Measurements from ENCODE around the gene CDCA4.

Gene CDCA4

DNA sequence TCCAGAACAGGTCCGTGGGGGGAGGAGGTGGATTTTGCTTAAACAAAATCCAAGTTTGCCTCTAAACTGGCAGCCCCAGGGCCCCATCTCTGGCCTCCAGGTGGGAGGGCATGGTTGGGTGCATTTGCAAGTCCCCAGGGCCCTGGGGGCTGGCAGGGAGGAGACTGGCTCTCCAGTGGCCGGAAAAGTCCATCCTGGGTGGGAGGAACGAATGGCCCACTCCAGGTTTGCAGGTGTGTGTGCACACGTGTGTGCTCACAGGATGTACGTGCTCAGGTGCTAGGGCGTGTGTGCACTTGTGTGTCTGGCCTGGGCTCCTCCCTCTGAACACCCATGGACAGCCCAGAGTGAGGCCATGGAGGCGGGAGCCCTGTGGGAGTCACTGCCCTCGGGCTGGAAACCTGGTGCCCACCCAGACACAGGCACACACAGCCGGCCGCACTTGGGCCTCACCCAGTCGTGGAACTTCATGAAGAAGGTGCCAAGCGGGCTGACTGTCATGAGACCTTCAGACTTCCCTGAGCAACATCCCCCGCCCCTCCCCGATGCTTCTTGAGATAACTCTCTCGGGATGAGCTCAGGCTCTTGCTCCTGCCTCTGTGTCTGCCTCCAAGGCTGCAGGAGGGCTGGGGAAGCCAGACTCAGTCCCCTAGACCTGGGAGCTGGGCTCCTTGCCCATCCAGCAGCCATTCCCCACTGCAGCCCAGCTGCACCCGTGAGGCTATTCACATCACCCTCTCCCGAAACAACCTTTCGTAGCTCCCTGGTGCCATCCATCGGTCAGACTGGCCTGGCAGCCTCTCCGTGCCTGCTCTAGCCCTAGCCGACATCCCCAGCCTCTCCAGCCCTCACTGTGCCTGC is 52.1 kb downstream of the CDCA4 start:
- H3K79me2 ChIP-seq (ENCODE audit: low read length) = no peaks in the 10 kb centered on the region
- H2AFZ ChIP-seq (ENCODE audit: low read depth, low read length) = no peak overlapping the region
- no peak overlapping the region for H3K9ac ChIP-seq (ENCODE audit: low read length)
- no peaks in the 10 kb centered on the region for H3K36me3 ChIP-seq (replicated peaks; ENCODE audit: low read depth, low read length)
- H3K27ac ChIP-seq (ENCODE audit: low read length) = no peak overlapping the region
- no peaks in the 10 kb centered on the region for H4K20me1 ChIP-seq (ENCODE audit: insufficient read depth, low read length)
- H3K4me1 ChIP-seq (ENCODE audit: low read length) = peaks cover 7% of the 10 kb centered on the region; the same call in 1 of the 2 replicates
- H3K27me3 ChIP-seq (ENCODE audit: low read depth, low read length) = peaks cover 16% of the 10 kb centered on the region
- H3K4me3 ChIP-seq (ENCODE audit: low read length) = no peak overlapping the region
- no peak for TF ChIP-seq CTCF (IDR thresholded peaks at IDR 0.05; ENCODE audit: low read depth, low read length)
- TF ChIP-seq EZH2phosphoT487 (IDR thresholded peaks at IDR 0.05; ENCODE audit: low read depth) = no peak
- no peaks in the 10 kb centered on the region for H3K9me3 ChIP-seq (ENCODE audit: insufficient read depth, low read length)
- H3K4me2 ChIP-seq (ENCODE audit: low read length) = no peak overlapping the region

- Histone ChIP-seq H3K4me2 (ENCODE audit: low read length) (no peak overlapping the region), H3K27me3 (ENCODE audit: low read depth, low read length) (peaks cover 16% of the 10 kb centered on the region), H2AFZ (ENCODE audit: low read depth, low read length) (no peak overlapping the region), H3K79me2 (ENCODE audit: low read length) (no peaks in the 10 kb centered on the region), H3K27ac (ENCODE audit: low read length) (no peak overlapping the region), H3K36me3 (replicated peaks; ENCODE audit: low read depth, low read length) (no peaks in the 10 kb centered on the region), H3K4me3 (ENCODE audit: low read length) (no peak overlapping the region), H3K4me1 (ENCODE audit: low read length) (peaks cover 7% of the 10 kb centered on the region; the same call in 1 of the 2 replicates), H3K9ac (ENCODE audit: low read length) (no peak overlapping the region), H3K9me3 (ENCODE audit: insufficient read depth, low read length) (no peaks in the 10 kb centered on the region), H4K20me1 (ENCODE audit: insufficient read depth, low read length) (no peaks in the 10 kb centered on the region)
- no peak for TF ChIP-seq EZH2phosphoT487 (IDR thresholded peaks at IDR 0.05; ENCODE audit: low read depth)
- no peak for TF ChIP-seq CTCF (IDR thresholded peaks at IDR 0.05; ENCODE audit: low read depth, low read length)
Observed at GRCh38 chr14:104968153-104968527, 52.7 kb downstream of the CDCA4 start.

DNA sequence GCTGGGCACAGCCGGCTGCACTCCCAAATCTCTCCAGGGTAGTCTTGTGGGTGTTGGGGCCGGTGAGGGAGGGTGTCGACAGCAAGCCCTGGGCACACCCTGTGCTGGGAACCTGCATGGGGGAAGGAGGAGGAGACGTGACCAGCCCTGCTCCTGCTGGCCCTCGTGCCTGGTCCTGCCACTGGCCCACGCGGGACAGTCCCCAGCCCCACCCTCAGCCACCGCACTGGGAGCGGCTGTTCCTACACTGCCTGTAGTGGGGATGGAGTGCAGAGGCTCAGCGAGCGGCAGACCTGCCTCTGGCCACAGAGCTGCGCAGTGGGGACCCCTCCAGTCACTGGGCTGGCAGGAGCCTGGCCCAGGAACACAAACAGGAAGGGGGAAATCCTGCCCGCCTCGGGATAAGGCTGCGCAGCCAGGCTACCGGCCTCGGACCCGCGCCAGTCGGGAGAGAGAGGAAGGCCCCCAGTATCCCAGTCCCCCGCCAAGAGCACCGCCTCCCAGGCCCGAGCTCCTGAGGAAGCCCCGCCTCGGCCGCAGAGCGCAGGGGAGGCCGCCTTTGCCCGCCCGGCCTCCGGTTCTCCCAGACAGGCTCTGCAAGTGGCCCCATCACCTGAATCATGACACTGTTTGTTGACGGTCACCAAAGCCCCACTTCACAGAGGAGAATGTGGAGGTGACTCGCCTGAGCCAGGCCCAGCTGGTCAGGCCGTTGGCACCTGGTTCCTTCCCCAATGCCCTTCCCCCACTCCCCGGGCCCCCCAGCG is 53.3 kb downstream of the CDCA4 start:
- no peaks in the 10 kb centered on the region for H3K79me2 ChIP-seq (ENCODE audit: low read length)
- no peak overlapping the region for H2AFZ ChIP-seq (ENCODE audit: low read depth, low read length)
- H3K9ac ChIP-seq (ENCODE audit: low read length) = no peak overlapping the region
- no peak overlapping the region for H3K4me2 ChIP-seq (ENCODE audit: low read length)
- no peaks in the 10 kb centered on the region for H3K36me3 ChIP-seq (replicated peaks; ENCODE audit: low read depth, low read length)
- no peak overlapping the region for H3K27ac ChIP-seq (ENCODE audit: low read length)
- peaks cover 16% of the 10 kb centered on the region for H3K27me3 ChIP-seq (ENCODE audit: low read depth, low read length)
- no peak for TF ChIP-seq CTCF (IDR thresholded peaks at IDR 0.05; ENCODE audit: low read depth, low read length)
- H3K9me3 ChIP-seq (ENCODE audit: insufficient read depth, low read length) = no peaks in the 10 kb centered on the region
- H3K4me1 ChIP-seq (ENCODE audit: low read length) = peaks cover 7% of the 10 kb centered on the region; the same call in 1 of the 2 replicates
- H4K20me1 ChIP-seq (ENCODE audit: insufficient read depth, low read length) = no peaks in the 10 kb centered on the region
- H3K4me3 ChIP-seq (ENCODE audit: low read length) = no peak overlapping the region

- no peak overlapping the region for H2AFZ ChIP-seq (ENCODE audit: low read depth, low read length)
- no peak overlapping the region for H3K9ac ChIP-seq (ENCODE audit: low read length)
- no peaks in the 10 kb centered on the region for H3K36me3 ChIP-seq (replicated peaks; ENCODE audit: low read depth, low read length)
- no peaks in the 10 kb centered on the region for H3K9me3 ChIP-seq (ENCODE audit: insufficient read depth, low read length)
- no peaks in the 10 kb centered on the region for H3K79me2 ChIP-seq (ENCODE audit: low read length)
- H4K20me1 ChIP-seq (ENCODE audit: insufficient read depth, low read length) = no peaks in the 10 kb centered on the region
- no peak for TF ChIP-seq CTCF (IDR thresholded peaks at IDR 0.05; ENCODE audit: low read depth, low read length)
- TF ChIP-seq EZH2phosphoT487 (IDR thresholded peaks at IDR 0.05; ENCODE audit: low read depth) = no peak
- H3K4me3 ChIP-seq (ENCODE audit: low read length) = no peak overlapping the region
- no peak overlapping the region for H3K4me2 ChIP-seq (ENCODE audit: low read length)
- H3K27ac ChIP-seq (ENCODE audit: low read length) = no peak overlapping the region
- H3K27me3 ChIP-seq (ENCODE audit: low read depth, low read length) = peaks cover 16% of the 10 kb centered on the region
- H3K4me1 ChIP-seq (ENCODE audit: low read length) = peaks cover 7% of the 10 kb centered on the region; the same call in 1 of the 2 replicates
Observed at GRCh38 chr14:104966981-104967385, 53.9 kb downstream of the CDCA4 start.

Data from OCI-LY3 (cell line).